SK-N-SH treated with all-trans-retinoic acid at 6 μM for 48 hours (cell line): ENCODE results near the gene NAA10.

Source experiments
- ARNTL ChIP-seq: fragments of 450-650 bp; formaldehyde crosslinking; IDR thresholded peaks from 2 replicates; pipeline ENCODE4 v1.5.0; 2020; ENCODE audit warnings: low read depth, mild to moderate bottlenecking, moderate library complexity, borderline replicate concordance
- GLIS3 ChIP-seq: fragments of 250-450 bp; sonication (Bioruptor Pico); IDR thresholded peaks from 2 replicates; pipeline ENCODE4 v1.5.0; 2020; ENCODE audit warnings: mild to moderate bottlenecking, moderate library complexity
- PPARA ChIP-seq: fragments of 250-450 bp; sonication (Bioruptor Pico); IDR thresholded peaks from 2 replicates; pipeline ENCODE4 v1.5.0; 2020; ENCODE audit warnings: mild to moderate bottlenecking, borderline replicate concordance
- TOX ChIP-seq: fragments of 250-450 bp; sonication (Bioruptor Pico); IDR thresholded peaks from 2 replicates; pipeline ENCODE4 v1.8.0; 2021; ENCODE audit warnings: mild to moderate bottlenecking, moderate library complexity, borderline replicate concordance
- ZC3H10 ChIP-seq: fragments of 250-450 bp; sonication (Bioruptor Pico); IDR thresholded peaks from 2 replicates; pipeline ENCODE4 v1.5.1; 2021; ENCODE audit warnings: mild to moderate bottlenecking, moderate library complexity
- ZFP3 ChIP-seq: fragments of 250-450 bp; sonication (Bioruptor Pico); IDR thresholded peaks from 2 replicates; pipeline ENCODE4 v1.5.0; 2020; ENCODE audit warnings: mild to moderate bottlenecking, moderate library complexity
- ZFP30 ChIP-seq: fragments of 450-650 bp; formaldehyde crosslinking; IDR thresholded peaks from 2 replicates; pipeline ENCODE4 v1.5.0; 2022; ENCODE audit warnings: mild to moderate bottlenecking, moderate library complexity
- ZNF565 ChIP-seq: fragments of 450-650 bp; formaldehyde crosslinking; conservative IDR thresholded peaks from 2 replicates; pipeline ENCODE4 v1.5.0; 2020; ENCODE audit warnings: low read depth, mild to moderate bottlenecking, moderate library complexity
- TF ChIP-seq, protein P1 (sequence below): fragments of 250-450 bp; sonication (Bioruptor Pico); IDR thresholded peaks from 2 replicates; pipeline ENCODE4 v1.5.1; 2020; ENCODE audit warnings: low read depth, mild to moderate bottlenecking, moderate library complexity
- TF ChIP-seq, protein P2 (sequence below): fragments of 250-450 bp; sonication (Bioruptor Pico); IDR thresholded peaks from 2 replicates; pipeline ENCODE4 v1.8.0; 2020; ENCODE audit warnings: mild to moderate bottlenecking, moderate library complexity, borderline replicate concordance
- TF ChIP-seq, protein P3 (sequence below): fragments of 250-450 bp; sonication (Bioruptor Pico); IDR thresholded peaks from 2 replicates; pipeline ENCODE4 v1.5.0; 2020; ENCODE audit warnings: mild to moderate bottlenecking, moderate library complexity

DNA sequence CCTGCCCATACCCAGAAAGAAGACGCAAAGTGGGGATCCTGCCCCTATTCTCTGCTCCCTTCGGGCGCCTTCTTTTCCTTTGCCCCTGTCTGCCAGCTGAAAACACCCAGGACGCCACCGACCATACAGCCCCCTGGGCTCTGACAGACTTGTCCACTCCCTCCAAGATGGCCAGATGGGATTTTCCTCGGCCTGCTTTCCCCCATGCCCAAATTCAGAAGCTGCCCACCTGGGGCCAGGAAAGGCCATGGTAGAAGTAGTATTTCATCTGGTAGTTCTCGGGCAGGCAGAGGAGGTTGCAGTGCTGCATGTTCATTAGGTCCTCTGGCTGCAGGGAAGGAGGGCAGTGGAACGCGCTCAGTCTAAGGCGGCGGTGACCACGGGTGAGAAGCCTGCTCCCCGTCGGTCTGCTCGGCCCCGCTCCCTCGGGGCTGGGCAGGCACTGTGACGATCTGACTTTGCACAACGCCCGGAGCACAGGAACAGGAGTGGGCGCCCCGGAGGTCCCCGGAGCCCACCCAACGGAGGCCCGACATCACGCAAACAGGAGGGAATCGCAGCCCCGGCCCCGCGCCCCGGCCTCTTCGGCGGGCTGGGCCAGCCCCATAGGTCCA lies 582 bp downstream of the NAA10 start:
- no peak for TF ChIP-seq ZNF565 (CRISPR knock-in tag)
- no peak for TF ChIP-seq ZFP30 (CRISPR knock-in tag)
- TF ChIP-seq, protein P1, sequence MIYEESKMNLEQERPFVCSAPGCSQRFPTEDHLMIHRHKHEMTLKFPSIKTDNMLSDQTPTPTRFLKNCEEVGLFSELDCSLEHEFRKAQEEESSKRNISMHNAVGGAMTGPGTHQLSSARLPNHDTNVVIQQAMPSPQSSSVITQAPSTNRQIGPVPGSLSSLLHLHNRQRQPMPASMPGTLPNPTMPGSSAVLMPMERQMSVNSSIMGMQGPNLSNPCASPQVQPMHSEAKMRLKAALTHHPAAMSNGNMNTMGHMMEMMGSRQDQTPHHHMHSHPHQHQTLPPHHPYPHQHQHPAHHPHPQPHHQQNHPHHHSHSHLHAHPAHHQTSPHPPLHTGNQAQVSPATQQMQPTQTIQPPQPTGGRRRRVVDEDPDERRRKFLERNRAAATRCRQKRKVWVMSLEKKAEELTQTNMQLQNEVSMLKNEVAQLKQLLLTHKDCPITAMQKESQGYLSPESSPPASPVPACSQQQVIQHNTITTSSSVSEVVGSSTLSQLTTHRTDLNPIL (CRISPR knock-in tag), result no peak
- no peak for TF ChIP-seq PPARA (CRISPR knock-in tag)
- TF ChIP-seq, protein P2, sequence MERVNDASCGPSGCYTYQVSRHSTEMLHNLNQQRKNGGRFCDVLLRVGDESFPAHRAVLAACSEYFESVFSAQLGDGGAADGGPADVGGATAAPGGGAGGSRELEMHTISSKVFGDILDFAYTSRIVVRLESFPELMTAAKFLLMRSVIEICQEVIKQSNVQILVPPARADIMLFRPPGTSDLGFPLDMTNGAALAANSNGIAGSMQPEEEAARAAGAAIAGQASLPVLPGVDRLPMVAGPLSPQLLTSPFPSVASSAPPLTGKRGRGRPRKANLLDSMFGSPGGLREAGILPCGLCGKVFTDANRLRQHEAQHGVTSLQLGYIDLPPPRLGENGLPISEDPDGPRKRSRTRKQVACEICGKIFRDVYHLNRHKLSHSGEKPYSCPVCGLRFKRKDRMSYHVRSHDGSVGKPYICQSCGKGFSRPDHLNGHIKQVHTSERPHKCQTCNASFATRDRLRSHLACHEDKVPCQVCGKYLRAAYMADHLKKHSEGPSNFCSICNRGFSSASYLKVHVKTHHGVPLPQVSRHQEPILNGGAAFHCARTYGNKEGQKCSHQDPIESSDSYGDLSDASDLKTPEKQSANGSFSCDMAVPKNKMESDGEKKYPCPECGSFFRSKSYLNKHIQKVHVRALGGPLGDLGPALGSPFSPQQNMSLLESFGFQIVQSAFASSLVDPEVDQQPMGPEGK, result no peak
- TF ChIP-seq GLIS3 (CRISPR knock-in tag), result no peak
- no peak for TF ChIP-seq ARNTL (CRISPR knock-in tag)
- TF ChIP-seq, protein P3, sequence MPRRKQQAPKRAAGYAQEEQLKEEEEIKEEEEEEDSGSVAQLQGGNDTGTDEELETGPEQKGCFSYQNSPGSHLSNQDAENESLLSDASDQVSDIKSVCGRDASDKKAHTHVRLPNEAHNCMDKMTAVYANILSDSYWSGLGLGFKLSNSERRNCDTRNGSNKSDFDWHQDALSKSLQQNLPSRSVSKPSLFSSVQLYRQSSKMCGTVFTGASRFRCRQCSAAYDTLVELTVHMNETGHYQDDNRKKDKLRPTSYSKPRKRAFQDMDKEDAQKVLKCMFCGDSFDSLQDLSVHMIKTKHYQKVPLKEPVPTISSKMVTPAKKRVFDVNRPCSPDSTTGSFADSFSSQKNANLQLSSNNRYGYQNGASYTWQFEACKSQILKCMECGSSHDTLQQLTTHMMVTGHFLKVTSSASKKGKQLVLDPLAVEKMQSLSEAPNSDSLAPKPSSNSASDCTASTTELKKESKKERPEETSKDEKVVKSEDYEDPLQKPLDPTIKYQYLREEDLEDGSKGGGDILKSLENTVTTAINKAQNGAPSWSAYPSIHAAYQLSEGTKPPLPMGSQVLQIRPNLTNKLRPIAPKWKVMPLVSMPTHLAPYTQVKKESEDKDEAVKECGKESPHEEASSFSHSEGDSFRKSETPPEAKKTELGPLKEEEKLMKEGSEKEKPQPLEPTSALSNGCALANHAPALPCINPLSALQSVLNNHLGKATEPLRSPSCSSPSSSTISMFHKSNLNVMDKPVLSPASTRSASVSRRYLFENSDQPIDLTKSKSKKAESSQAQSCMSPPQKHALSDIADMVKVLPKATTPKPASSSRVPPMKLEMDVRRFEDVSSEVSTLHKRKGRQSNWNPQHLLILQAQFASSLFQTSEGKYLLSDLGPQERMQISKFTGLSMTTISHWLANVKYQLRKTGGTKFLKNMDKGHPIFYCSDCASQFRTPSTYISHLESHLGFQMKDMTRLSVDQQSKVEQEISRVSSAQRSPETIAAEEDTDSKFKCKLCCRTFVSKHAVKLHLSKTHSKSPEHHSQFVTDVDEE, result no peak
- no peak for TF ChIP-seq TOX (CRISPR knock-in tag)
- TF ChIP-seq ZC3H10 (CRISPR knock-in tag), result no peak
- no peak for TF ChIP-seq ZFP3
